PC-9 (cell line): ENCODE measurements around the gene TCEAL8. TPM values are rescaled to one million over a fixed set of nuclear protein-coding genes. Genes with fewer than 3 reads are reported as not detected.

Experiments used
- BruUV-seq: library from RNA; stranded (reverse); fragments of 400-500 nt; replicated peaks from 2 replicates; lab custom pipeline; 2021; lab: Mats Ljungman, UMichigan
- CTCF ChIA-PET: fragments of 300-600 bp; sonication (Branson Sonifier 250); formaldehyde crosslinking; loops from one replicate; lab custom pipeline; 2022; ENCODE audit warnings: antibody characterized with exemption; lab: Charles Lee
- POLR2A ChIA-PET: fragments of 300-600 bp; sonication (Branson Sonifier 250); formaldehyde crosslinking; loops from one replicate; lab custom pipeline; 2022; ENCODE audit warnings: antibody characterized with exemption; ENCODE audit not compliant: unreplicated experiment; lab: Charles Lee
- DNase-seq, 2 experiments: peaks; one replicate each; pipeline versions ENCODE4 v3.0.0 to v3.0.0-alpha.2; 2015 to 2022; ENCODE audit warnings: mixed read lengths in 1 of 2
- H2AFZ ChIP-seq: fragments of 200-600 bp; sonication (generic); 2 replicates; pipeline ENCODE4 v1.8.1; 2017; ENCODE audit warnings: antibody characterized with exemption
- H3F3A ChIP-seq: fragments of 200-600 bp; sonication (generic); 2 replicates; pipeline ENCODE4 v1.8.1; 2017; ENCODE audit warnings: antibody characterized with exemption, mild to moderate bottlenecking, low read depth; ENCODE audit not compliant: insufficient read depth
- H3K27ac ChIP-seq: fragments of 200-600 bp; sonication (generic); 2 replicates; pipeline ENCODE4 v1.6.1; 2016; ENCODE audit warnings: mixed run types
- H3K27me3 ChIP-seq: fragments of 200-600 bp; sonication (generic); 2 replicates; pipeline ENCODE4 v1.6.1; 2016; ENCODE audit warnings: low read depth, mixed run types; ENCODE audit not compliant: insufficient read depth
- H3K36me3 ChIP-seq: fragments of 200-600 bp; sonication (generic); 2 replicates; pipeline ENCODE4 v1.6.1; 2016; ENCODE audit warnings: low read depth, mixed run types
- H3K4me1 ChIP-seq: fragments of 200-600 bp; sonication (generic); replicated peaks from 2 replicates; pipeline ENCODE4 v1.6.1; 2016; ENCODE audit warnings: mixed run types; ENCODE audit not compliant: insufficient read depth
- H3K4me2 ChIP-seq: fragments of 200-600 bp; sonication (generic); 2 replicates; pipeline ENCODE4 v1.6.1; 2017; ENCODE audit warnings: mixed run types
- H3K4me3 ChIP-seq: fragments of 200-600 bp; sonication (generic); 2 replicates; pipeline ENCODE4 v1.6.1; 2016; ENCODE audit warnings: mixed run types
- H3K79me2 ChIP-seq: fragments of 200-600 bp; sonication (generic); 2 replicates; pipeline ENCODE4 v1.6.1; 2017; ENCODE audit warnings: low read depth, mixed run types
- H3K9me2 ChIP-seq: fragments of 200-600 bp; sonication (generic); 2 replicates; pipeline ENCODE4 v1.8.1; 2017; ENCODE audit warnings: mild to moderate bottlenecking; ENCODE audit not compliant: insufficient read depth
- H3K9me3 ChIP-seq: fragments of 200-600 bp; sonication (generic); 2 replicates; pipeline ENCODE4 v1.8.1; 2016; ENCODE audit warnings: low read depth; ENCODE audit not compliant: insufficient read depth
- H4K20me1 ChIP-seq: fragments of 200-600 bp; sonication (generic); 2 replicates; pipeline ENCODE4 v1.8.1; 2017; ENCODE audit not compliant: insufficient read depth
- CTCF ChIP-seq: fragments of 200-600 bp; sonication (generic); conservative IDR thresholded peaks from 2 replicates; pipeline ENCODE4 v1.6.1; 2017; ENCODE audit warnings: mixed run types, antibody characterized with exemption, mild to moderate bottlenecking, moderate library complexity
- EZH2 ChIP-seq: fragments of 200-600 bp; sonication (generic); IDR thresholded peaks from 2 replicates; pipeline ENCODE4 v1.8.0; 2017; ENCODE audit warnings: antibody characterized with exemption, low read depth
- intact Hi-C: fragments of 100-400 bp; cut with micrococcal nuclease; formaldehyde crosslinking; loops from one replicate; pipeline ENCODE4 v1.10.0; 2022; ENCODE audit not compliant: unreplicated experiment
- total RNA-seq: library from RNA; stranded (reverse); gene quantifications from 2 replicates; pipeline ENCODE4 v1.2.3, GENCODE V29; 2021

Gene TCEAL8
- total RNA-seq, 1 experiment from 2014 or later: 31.5 TPM

- H3F3A ChIP-seq: no peaks in the 10 kb centered on the region
- H3K27me3 ChIP-seq: no peaks in the 10 kb centered on the region
- no peak overlapping the region for H3K27ac ChIP-seq
- ChIA-PET POLR2A (no interaction called here), CTCF (no interaction called here)
- no peaks in the 10 kb centered on the region for H3K9me2 ChIP-seq
- H3K36me3 ChIP-seq: no peaks in the 10 kb centered on the region
- intact Hi-C loops: no loop called here
- BruUV-seq: no TSS peak
- TF ChIP-seq CTCF: no peak
- no peak for TF ChIP-seq EZH2
- 0 out of 2 replicates have a peak, but pooled peaks cover 3% of the 10 kb centered on the region for H3K79me2 ChIP-seq
- no peaks in the 10 kb centered on the region for H3K9me3 ChIP-seq
- no peaks in the 10 kb centered on the region for H4K20me1 ChIP-seq
- H3K4me3 ChIP-seq: no peak overlapping the region
- DNase-seq: no peak
- no peak overlapping the region for H3K4me2 ChIP-seq
- no peaks in the 10 kb centered on the region for H3K4me1 ChIP-seq
- H2AFZ ChIP-seq: no peak overlapping the region
Observed at GRCh38 chrX:103249805-103250204, 5.2 kb downstream of the TCEAL8 start.

- Histone ChIP-seq H3K4me3 (no peak overlapping the region), H4K20me1 (no peaks in the 10 kb centered on the region), H3K27me3 (no peaks in the 10 kb centered on the region), H3K79me2 (no peaks in the 10 kb centered on the region), H3K9me3 (no peaks in the 10 kb centered on the region), H3K4me2 (no peak overlapping the region), H3K9me2 (no peaks in the 10 kb centered on the region), H3F3A (no peaks in the 10 kb centered on the region), H2AFZ (no peak overlapping the region), H3K36me3 (no peaks in the 10 kb centered on the region), H3K4me1 (no peaks in the 10 kb centered on the region), H3K27ac (no peak overlapping the region)
- no peak for DNase-seq
- no TSS peak for BruUV-seq
- TF ChIP-seq CTCF: peak; percentile 57; the same call in 1 of the 2 replicates
- TF ChIP-seq EZH2: no peak
- ChIA-PET CTCF (no interaction called here), POLR2A (no interaction called here)
- intact Hi-C loops: loop anchor here (1.0 kb wide), 1 partner anchor 37 kb away; no protein-coding TSS in a partner anchor
Observed at GRCh38 chrX:103248553-103248952, 6.4 kb downstream of the TCEAL8 start.

- intact Hi-C loops: no loop called here
- ChIA-PET CTCF (no interaction called here), POLR2A (interaction anchor here (0.7 kb wide), 1 partner anchor 1013 kb away, joined by 3 read pairs; no protein-coding TSS in a partner anchor)
- TF ChIP-seq CTCF (no peak), EZH2 (no peak)
- Histone ChIP-seq H4K20me1 (no peaks in the 10 kb centered on the region), H2AFZ (no peak overlapping the region), H3K4me3 (no peak overlapping the region), H3K9me2 (no peaks in the 10 kb centered on the region), H3K27ac (no peak overlapping the region), H3K4me1 (no peaks in the 10 kb centered on the region), H3K4me2 (no peak overlapping the region), H3F3A (no peaks in the 10 kb centered on the region), H3K9me3 (no peaks in the 10 kb centered on the region), H3K79me2 (no peaks in the 10 kb centered on the region), H3K36me3 (no peaks in the 10 kb centered on the region), H3K27me3 (no peaks in the 10 kb centered on the region)
- BruUV-seq: no TSS peak
- no peak for DNase-seq
Observed at GRCh38 chrX:103240155-103240554, 14.8 kb downstream of the TCEAL8 start.
